Gastroesophageal sphincter (tissue), 4 donors: ENCODE measurements around the gene KLHL20. TPM values are rescaled to one million over a fixed set of nuclear protein-coding genes. Genes with fewer than 3 reads are reported as not detected.

Source experiments
- ATAC-seq: fragments of 150-250 bp; one replicate; pipeline ENCODE4 v1.9.1; 2016; ENCODE audit warnings: mild to moderate bottlenecking, moderate library complexity
- H3K27ac ChIP-seq, 4 donors: fragments of 200-600 bp; sonication (generic) in 3 of 4; 1 replicate in 3 of 4; 2 replicates in 1 of 4; pipeline ENCODE4 v1.5.1; 2016 to 2019
- H3K27me3 ChIP-seq: fragments of 200-600 bp; sonication (generic); one replicate; pipeline ENCODE4 v1.5.1; 2019
- H3K36me3 ChIP-seq, 2 donors: fragments of 200-600 bp; sonication (generic); one replicate each; pipeline ENCODE4 v1.5.1; 2019; ENCODE audit warnings: control low read depth in 1 of 2
- H3K4me1 ChIP-seq, 3 donors: fragments of 200-600 bp; sonication (generic); 1 replicate in 2 of 3; 2 replicates in 1 of 3; pipeline ENCODE4 v1.5.1; 2016 to 2019; ENCODE audit warnings: control low read depth in 2 of 3
- H3K4me3 ChIP-seq, 2 donors: fragments of 200-600 bp; sonication (generic); one replicate each; pipeline ENCODE4 v1.5.1; 2019; ENCODE audit warnings: mild to moderate bottlenecking in 1 of 2, moderate library complexity in 1 of 2
- H3K9me3 ChIP-seq, 3 donors: fragments of 200-600 bp; sonication (generic); one replicate each; pipeline ENCODE4 v1.5.1; 2017 to 2019; ENCODE audit warnings: control low read depth in 2 of 3
- EP300 ChIP-seq: sonication (generic); formaldehyde crosslinking; IDR thresholded peaks from one replicate; pipeline ENCODE4 v1.6.1; 2017; ENCODE audit warnings: antibody characterized with exemption, mild to moderate bottlenecking
- POLR2A ChIP-seq, 2 donors: fragments of 450-650 bp; IDR thresholded peaks; one replicate each; pipeline ENCODE4 v1.6.1; 2017; ENCODE audit warnings: antibody characterized with exemption in 2 of 2, mild to moderate bottlenecking in 2 of 2, moderate library complexity in 1 of 2
- POLR2AphosphoS5 ChIP-seq: sonication (generic); formaldehyde crosslinking; IDR thresholded peaks from one replicate; pipeline ENCODE4 v1.6.1; 2017; ENCODE audit warnings: antibody characterized with exemption
- WGBS, 2 donors: methylation state at CpG; one replicate each; pipeline ENCODE4 v1.1.5; 2018; ENCODE audit warnings: low coverage in 1 of 2; 5-methylcytosine and 5-hydroxymethylcytosine counted together
- total RNA-seq, 4 donors: library from RNA; depleted of rRNA; stranded (reverse); fragments of >200 nt; gene quantifications; one replicate each; pipeline ENCODE4 v1.1.0, GENCODE V29; 2016
- TF ChIP-seq, protein P1 (sequence below), 4 experiments: fragments of 200-600 bp in 2 of 4; fragments of 450-650 bp in 2 of 4; sonication (generic) in 1 of 4; IDR thresholded peaks; one replicate each; pipeline ENCODE4 v1.5.1; 2017 to 2019; ENCODE audit warnings: antibody characterized with exemption in 4 of 4, mild to moderate bottlenecking in 2 of 4, moderate library complexity in 2 of 4

KLHL20 gene
- total RNA-seq, 4 donors from 2014 or later: 22.0 to 49.7 (median 36.6) TPM

DNA sequence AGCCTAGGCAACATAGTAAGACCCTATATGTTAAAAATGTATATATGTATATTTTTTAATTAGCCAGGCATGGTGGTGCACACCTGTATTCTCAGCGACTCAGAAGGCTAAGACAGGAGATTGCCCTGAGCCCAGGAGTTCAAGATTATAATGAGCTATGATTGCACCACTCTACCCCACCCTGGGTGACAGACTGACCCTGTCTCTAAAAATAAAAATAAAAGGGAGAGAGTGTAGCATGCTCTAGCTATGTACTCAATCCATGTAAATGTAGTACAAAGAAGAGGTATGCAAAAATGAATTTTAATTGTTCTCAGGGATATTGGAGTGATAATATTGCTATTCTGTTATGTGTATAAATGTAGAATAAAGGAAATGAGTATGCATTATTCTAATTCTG is 56.8 kb downstream of the KLHL20 start:
- Histone ChIP-seq H3K36me3 (peaks cover 0 to 58% of the 10 kb centered on the region in 2 donors), H3K9me3 (peaks cover 0 to 4% (median 0%) of the 10 kb centered on the region in 3 donors), H3K4me3 (no peak overlapping the region), H3K27ac (no peak overlapping the region), H3K4me1 (peaks cover 0 to 5% (median 0%) of the 10 kb centered on the region in 3 donors), H3K27me3 (no peaks in the 10 kb centered on the region)
- ATAC-seq: no peak
- WGBS, 2 donors: 90% methylated on average over 1 of the region's 1 CpG; no CpG with 5 or more reads in 1 of the 2 donors
- TF ChIP-seq POLR2AphosphoS5 (no peak), POLR2A (IDR thresholded peaks at IDR 0.05) (no peak), EP300 (no peak)
- TF ChIP-seq, protein P1, sequence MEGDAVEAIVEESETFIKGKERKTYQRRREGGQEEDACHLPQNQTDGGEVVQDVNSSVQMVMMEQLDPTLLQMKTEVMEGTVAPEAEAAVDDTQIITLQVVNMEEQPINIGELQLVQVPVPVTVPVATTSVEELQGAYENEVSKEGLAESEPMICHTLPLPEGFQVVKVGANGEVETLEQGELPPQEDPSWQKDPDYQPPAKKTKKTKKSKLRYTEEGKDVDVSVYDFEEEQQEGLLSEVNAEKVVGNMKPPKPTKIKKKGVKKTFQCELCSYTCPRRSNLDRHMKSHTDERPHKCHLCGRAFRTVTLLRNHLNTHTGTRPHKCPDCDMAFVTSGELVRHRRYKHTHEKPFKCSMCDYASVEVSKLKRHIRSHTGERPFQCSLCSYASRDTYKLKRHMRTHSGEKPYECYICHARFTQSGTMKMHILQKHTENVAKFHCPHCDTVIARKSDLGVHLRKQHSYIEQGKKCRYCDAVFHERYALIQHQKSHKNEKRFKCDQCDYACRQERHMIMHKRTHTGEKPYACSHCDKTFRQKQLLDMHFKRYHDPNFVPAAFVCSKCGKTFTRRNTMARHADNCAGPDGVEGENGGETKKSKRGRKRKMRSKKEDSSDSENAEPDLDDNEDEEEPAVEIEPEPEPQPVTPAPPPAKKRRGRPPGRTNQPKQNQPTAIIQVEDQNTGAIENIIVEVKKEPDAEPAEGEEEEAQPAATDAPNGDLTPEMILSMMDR (IDR thresholded peaks at IDR 0.05): no peak

DNA sequence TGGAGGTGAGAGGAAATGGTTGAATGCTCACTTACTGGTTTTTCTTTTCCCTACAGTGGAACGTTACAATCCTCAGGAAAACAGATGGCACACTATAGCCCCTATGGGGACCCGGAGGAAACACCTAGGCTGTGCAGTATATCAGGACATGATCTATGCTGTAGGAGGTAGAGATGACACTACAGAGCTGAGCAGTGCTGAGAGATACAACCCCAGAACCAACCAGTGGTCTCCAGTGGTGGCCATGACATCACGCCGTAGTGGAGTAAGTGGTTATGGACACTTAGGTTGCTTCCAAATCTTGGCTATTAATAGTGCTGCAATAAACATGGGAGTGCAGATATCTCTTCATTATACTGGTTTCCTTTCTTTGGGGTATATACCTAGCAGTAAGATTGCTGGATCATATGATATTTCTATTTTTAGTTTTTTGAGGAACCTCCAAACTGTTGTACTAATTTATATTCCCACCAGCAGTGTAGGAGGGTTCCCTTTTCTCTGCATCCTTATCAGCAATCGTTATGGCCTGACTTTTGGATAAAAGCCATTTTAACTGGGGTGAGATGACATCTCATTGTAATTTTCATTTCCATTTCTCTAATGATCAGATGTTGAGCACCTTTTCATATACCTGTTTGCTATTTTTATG is 60.9 kb downstream of the KLHL20 start:
- Histone ChIP-seq H3K27me3 (no peaks in the 10 kb centered on the region), H3K9me3 (peaks cover 0 to 11% (median 0%) of the 10 kb centered on the region in 3 donors), H3K36me3 (peaks cover 0 to 70% of the 10 kb centered on the region in 2 donors), H3K4me1 (peaks cover 0 to 5% (median 0%) of the 10 kb centered on the region in 3 donors), H3K27ac (no peak overlapping the region), H3K4me3 (no peak overlapping the region)
- WGBS, 2 donors: 90 to 96% methylated on average over 3 to 5 of the region's 5 CpGs
- TF ChIP-seq POLR2AphosphoS5 (no peak), POLR2A (IDR thresholded peaks at IDR 0.05) (no peak), EP300 (no peak)
- TF ChIP-seq, protein P1 (IDR thresholded peaks at IDR 0.05): no peak
- no peak for ATAC-seq

DNA sequence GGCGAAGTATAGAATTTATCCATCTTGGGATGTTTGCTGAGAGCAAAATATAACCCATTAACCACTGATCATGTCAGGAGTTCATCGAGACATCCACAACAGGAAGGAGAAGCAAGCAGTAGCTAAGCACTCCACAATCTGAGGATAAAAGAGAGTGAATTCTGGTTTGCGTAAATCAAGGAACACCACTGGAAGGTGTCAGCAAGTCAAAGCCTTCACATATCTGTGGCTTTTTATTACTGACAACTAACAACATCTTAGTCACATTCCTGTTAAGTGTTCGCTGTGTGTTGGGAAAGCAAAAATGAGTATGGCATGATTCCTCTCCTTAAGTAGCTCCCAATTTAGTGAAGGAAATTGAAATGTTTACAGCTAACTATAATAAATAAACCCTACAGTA is 65.2 kb downstream of the KLHL20 start:
- H3K27ac ChIP-seq: no peak overlapping the region
- WGBS, 2 donors: 94 to 100% methylated on average over 4 of the region's 4 CpGs
- H3K4me1 ChIP-seq: no peaks in the 10 kb centered on the region
- H3K36me3 ChIP-seq: peaks cover 9 to 99% of the 10 kb centered on the region in 2 donors
- TF ChIP-seq POLR2AphosphoS5 (no peak), EP300 (no peak), POLR2A (IDR thresholded peaks at IDR 0.05) (no peak)
- TF ChIP-seq, protein P1 (IDR thresholded peaks at IDR 0.05): no peak
- H3K9me3 ChIP-seq: peaks cover 0 to 11% (median 0%) of the 10 kb centered on the region in 3 donors
- no peak for ATAC-seq
- no peaks in the 10 kb centered on the region for H3K27me3 ChIP-seq
- H3K4me3 ChIP-seq: no peak overlapping the region

DNA sequence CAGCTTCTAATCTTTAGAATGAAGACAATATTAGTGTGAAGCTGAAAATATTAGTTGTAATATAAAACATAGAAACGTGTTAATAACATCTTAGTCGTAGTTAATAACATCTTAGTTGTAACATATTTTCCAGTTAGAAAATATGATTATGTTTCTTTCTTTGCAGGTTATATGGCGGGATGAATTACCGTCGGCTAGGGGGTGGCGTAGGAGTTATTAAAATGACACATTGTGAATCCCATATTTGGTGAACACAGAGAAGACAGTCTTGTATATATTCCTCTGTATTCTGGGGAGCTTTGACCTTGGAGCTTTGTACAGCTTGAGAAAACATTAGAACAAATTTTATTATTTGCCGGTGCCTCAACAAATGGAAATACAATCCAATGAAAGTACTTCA is 70.2 kb downstream of the KLHL20 start:
- Histone ChIP-seq H3K4me3 (no peak overlapping the region), H3K4me1 (no peaks in the 10 kb centered on the region), H3K36me3 (peaks cover 9 to 95% of the 10 kb centered on the region in 2 donors), H3K9me3 (no peaks in the 10 kb centered on the region), H3K27ac (no peak overlapping the region), H3K27me3 (no peaks in the 10 kb centered on the region)
- TF ChIP-seq, protein P1 (IDR thresholded peaks at IDR 0.05): no peak
- TF ChIP-seq EP300 (no peak), POLR2AphosphoS5 (no peak)
- 92 to 94% methylated on average over 6 to 7 of the region's 7 CpGs for WGBS, 2 donors
- no peak for ATAC-seq

DNA sequence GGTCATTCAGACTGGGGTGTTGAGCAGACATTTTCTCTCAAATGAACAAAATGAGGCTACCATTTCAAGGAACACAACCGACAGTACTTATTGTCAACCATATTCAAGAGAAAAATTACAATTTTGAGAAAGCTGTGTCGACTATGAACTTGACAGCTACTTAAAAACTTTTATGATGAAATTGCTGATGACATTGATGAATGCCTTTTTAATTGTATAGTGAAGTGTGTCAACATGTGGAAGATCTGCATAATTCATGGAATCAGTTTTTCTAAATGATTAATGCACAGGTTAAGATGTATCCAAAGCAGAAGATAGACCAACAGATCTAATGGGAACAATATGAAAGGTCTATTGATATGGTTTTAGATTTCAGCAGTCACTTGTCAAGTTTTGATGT is 75.1 kb downstream of the KLHL20 start:
- Histone ChIP-seq H3K4me1 (no peaks in the 10 kb centered on the region), H3K9me3 (no peaks in the 10 kb centered on the region), H3K27me3 (no peaks in the 10 kb centered on the region), H3K36me3 (peaks cover 0 to 47% of the 10 kb centered on the region in 2 donors), H3K27ac (no peak overlapping the region), H3K4me3 (no peak overlapping the region)
- WGBS, 2 donors: 85 to 100% methylated on average over 2 of the region's 2 CpGs
- TF ChIP-seq EP300 (no peak), POLR2AphosphoS5 (no peak)
- TF ChIP-seq, protein P1 (IDR thresholded peaks at IDR 0.05): no peak
- no peak for ATAC-seq
